HCT116 (cell line): Measurements from ENCODE around the gene CHST15. TPM values are rescaled to one million over a fixed set of nuclear protein-coding genes. Genes with fewer than 3 reads are reported as not detected.

Experiments
- ATAC-seq: fragments of 200-7000 bp; cut with Tn5 transposase; 2 replicates; pipeline ENCODE4 v1.9.1; 2020; ENCODE audit warnings: mild to moderate bottlenecking, moderate library complexity
- BruUV-seq: library from RNA; stranded (reverse); fragments of 400-500 nt; replicated peaks from 2 replicates; lab custom pipeline; 2021; lab: Mats Ljungman, UMichigan
- CTCF ChIA-PET: fragments of 300-600 bp; sonication (Branson Sonifier 250); formaldehyde crosslinking; loops from one replicate; lab custom pipeline; 2021; ENCODE audit warnings: antibody characterized with exemption; lab: Charles Lee
- POLR2A ChIA-PET: fragments of 300-600, 350-600 bp; sonication (Branson Sonifier 250); formaldehyde crosslinking; loops from one replicate; lab custom pipeline; 2021; ENCODE audit warnings: antibody characterized with exemption; lab: Charles Lee
- RAD21 ChIA-PET, 2 experiments: fragments of 300-600 bp; sonication (Branson Sonifier 250); formaldehyde crosslinking; loops; one replicate each; lab custom pipeline; 2023; ENCODE audit warnings: low total read pairs in 2 of 2; ENCODE audit not compliant: uncharacterized antibody in 2 of 2, unreplicated experiment in 2 of 2, low non-redundant PET in 1 of 2; lab: Charles Lee
- DNase-seq: peaks from one replicate; pipeline ENCODE4 v3.0.0-alpha.2; 2010; ENCODE audit warnings: low read depth, low spot score
- H2AFZ ChIP-seq: fragments of 200-600 bp; shearing (Covaris generic), sonication (generic); 2 replicates; pipeline ENCODE4 v1.6.1; 2017; ENCODE audit warnings: low read depth, mixed run types, mixed read lengths, antibody characterized with exemption, low read length; ENCODE audit not compliant: poor library complexity, severe bottlenecking
- H3K27ac ChIP-seq: 2 replicates; pipeline ENCODE4 v1.5.1; 2012; ENCODE audit warnings: low read depth, low read length
- H3K27me3 ChIP-seq: fragments of 200-600 bp; sonication (generic); 2 replicates; pipeline ENCODE4 v1.6.1; 2016; ENCODE audit warnings: mixed run types, low read length, mixed read lengths; ENCODE audit not compliant: insufficient read depth
- H3K36me3 ChIP-seq, 2 experiments: fragments of 200-500 bp in 1 of 2; fragments of 200-600 bp in 1 of 2; sonication (Bioruptor generic) in 1 of 2; sonication (generic) in 1 of 2; 2 replicates each; pipeline versions ENCODE4 v1.5.1 to v1.6.1; 2014 to 2016; ENCODE audit warnings: low read length in 2 of 2, inconsistent platforms in 1 of 2, mixed read lengths in 1 of 2, mixed run types in 1 of 2; ENCODE audit not compliant: insufficient read depth in 2 of 2, control insufficient read depth in 1 of 2
- H3K4me1 ChIP-seq, 2 experiments: fragments of 200-600 bp in 1 of 2; sonication (generic) in 1 of 2; 2 replicates each; pipeline versions ENCODE4 v1.5.1 to v1.6.1; 2012 to 2017; ENCODE audit warnings: low read length in 2 of 2, inconsistent platforms in 1 of 2, mild to moderate bottlenecking in 1 of 2, mixed read lengths in 1 of 2, mixed run types in 1 of 2, moderate library complexity in 1 of 2; ENCODE audit not compliant: insufficient read depth in 2 of 2, control insufficient read depth in 1 of 2
- H3K4me2 ChIP-seq: fragments of 200-600 bp; sonication (generic); 2 replicates; pipeline ENCODE4 v1.6.1; 2017; ENCODE audit warnings: mixed run types, low read length, mixed read lengths
- H3K4me3 ChIP-seq, 2 experiments: fragments of 200-600 bp in 1 of 2; sonication (generic) in 1 of 2; replicated peaks in 1 of 2; 2 replicates each; pipeline ENCODE4 v1.5.1; 2011 to 2016; ENCODE audit warnings: low read length in 2 of 2, control low read depth in 1 of 2, low read depth in 1 of 2, mild to moderate bottlenecking in 1 of 2, mixed read lengths in 1 of 2, mixed run types in 1 of 2
- H3K79me2 ChIP-seq: fragments of 200-600 bp; sonication (generic); 2 replicates; pipeline ENCODE4 v1.6.1; 2017; ENCODE audit warnings: mild to moderate bottlenecking, mixed run types, low read length, moderate library complexity, mixed read lengths; ENCODE audit not compliant: insufficient read depth
- H3K9ac ChIP-seq: fragments of 200-600 bp; sonication (generic); 2 replicates; pipeline ENCODE4 v1.6.1; 2016; ENCODE audit warnings: low read length, mixed read lengths
- H3K9me2 ChIP-seq: fragments of 200-600 bp; sonication (generic), shearing (Covaris generic); 2 replicates; pipeline ENCODE4 v1.6.1; 2017; ENCODE audit warnings: mixed run types, mild to moderate bottlenecking, moderate library complexity; ENCODE audit not compliant: insufficient read depth
- H3K9me3 ChIP-seq, 2 experiments: fragments of 200-500 bp in 1 of 2; fragments of 200-600 bp in 1 of 2; sonication (Bioruptor generic) in 1 of 2; sonication (generic) in 1 of 2; 2 replicates each; pipeline ENCODE4 v1.6.1; 2014 to 2017; ENCODE audit warnings: low read length in 2 of 2, mixed read lengths in 2 of 2, inconsistent platforms in 1 of 2, low read depth in 1 of 2, mild to moderate bottlenecking in 1 of 2, mixed run types in 1 of 2, moderate library complexity in 1 of 2; ENCODE audit not compliant: control insufficient read depth in 1 of 2, insufficient read depth in 1 of 2
- H4K20me1 ChIP-seq: fragments of 200-600 bp; sonication (generic), shearing (Covaris generic); 2 replicates; pipeline ENCODE4 v1.6.1; 2017; ENCODE audit warnings: mixed run types, mild to moderate bottlenecking, moderate library complexity; ENCODE audit not compliant: insufficient read depth
- CBX3 ChIP-seq: IDR thresholded peaks from 2 replicates; pipeline ENCODE4 v1.6.1; 2012; ENCODE audit warnings: low read depth
- CEBPB ChIP-seq: IDR thresholded peaks from 2 replicates; pipeline ENCODE4 v1.6.1; 2012; ENCODE audit warnings: low read depth
- EGR1 ChIP-seq: IDR thresholded peaks from 2 replicates; pipeline ENCODE4 v1.6.1; 2012; ENCODE audit warnings: low read depth
- EZH2 ChIP-seq: fragments of 200-600 bp; sonication (generic); IDR thresholded peaks from 2 replicates; pipeline ENCODE4 v1.6.1; 2017; ENCODE audit warnings: antibody characterized with exemption, mixed run types
- EZH2phosphoT487 ChIP-seq: fragments of 200-600 bp; IDR thresholded peaks from 2 replicates; pipeline ENCODE4 v1.6.1; 2018; ENCODE audit warnings: antibody characterized with exemption, borderline replicate concordance
- JUND ChIP-seq: IDR thresholded peaks from 2 replicates; pipeline ENCODE4 v1.6.1; 2012
- POLR2A ChIP-seq: IDR thresholded peaks from 2 replicates; pipeline ENCODE4 v1.7.0; 2011; ENCODE audit warnings: borderline replicate concordance; ENCODE audit not compliant: insufficient read depth, insufficient read length; ENCODE audit errors: extremely low read depth
- POLR2AphosphoS5 ChIP-seq: IDR thresholded peaks from 2 replicates; pipeline ENCODE4 v1.6.1; 2011; ENCODE audit warnings: mild to moderate bottlenecking, low read depth, low read length, moderate library complexity
- REST ChIP-seq: IDR thresholded peaks from 2 replicates; pipeline ENCODE4 v1.6.1; 2012; ENCODE audit warnings: low read depth
- SP1 ChIP-seq: IDR thresholded peaks from 2 replicates; pipeline ENCODE4 v1.6.1; 2012; ENCODE audit warnings: low read depth
- SRF ChIP-seq: IDR thresholded peaks from 2 replicates; pipeline ENCODE4 v1.6.1; 2012; ENCODE audit warnings: low read depth
- ZBTB33 ChIP-seq: IDR thresholded peaks from 2 replicates; pipeline ENCODE4 v1.6.1; 2011; ENCODE audit warnings: mild to moderate bottlenecking, low read length, moderate library complexity; ENCODE audit not compliant: insufficient replicate concordance; ENCODE audit errors: extremely low read depth
- ZFX ChIP-seq: fragments of 450-650 bp; IDR thresholded peaks from 2 replicates; pipeline ENCODE4 v1.6.1; 2017
- ZNF274 ChIP-seq: fragments of 200-500 bp; sonication (Bioruptor generic); IDR thresholded peaks from 2 replicates; pipeline ENCODE4 v1.6.1; 2014; ENCODE audit warnings: mild to moderate bottlenecking, low read depth, low read length, inconsistent platforms
- intact Hi-C: fragments of 100-400 bp; cut with micrococcal nuclease; formaldehyde crosslinking; loops from 2 replicates; pipeline ENCODE4 v1.10.0; 2022
- total RNA-seq: library from RNA; stranded (reverse); gene quantifications from one replicate; pipeline ENCODE4 v1.2.1, GENCODE V29; 2021; ENCODE audit not compliant: unreplicated experiment

The CHST15 gene
- total RNA-seq, 1 experiment from 2014 or later = 47.2 TPM

- no peak for ATAC-seq
These were observed 6.7 kb upstream of the CHST15 start for GRCh38 chr10:124100124-124100523.

More at GRCh38 chr10:124100124-124100523, 6.7 kb upstream of the CHST15 start:
- Histone ChIP-seq H3K9me2 (no peaks in the 10 kb centered on the region), H3K4me3 (no peak overlapping the region), H2AFZ (no peak overlapping the region), H4K20me1 (no peaks in the 10 kb centered on the region), H3K27ac (no peak overlapping the region), H3K9ac (no peak overlapping the region), H3K27me3 (no peaks in the 10 kb centered on the region), H3K36me3 (no peaks in the 10 kb centered on the region), H3K4me2 (no peak overlapping the region), H3K4me1 (peaks cover 1 to 5% of the 10 kb centered on the region in 2 experiments; a peak in 2 of 4 replicates), H3K9me3 (peaks cover 0 to 8% of the 10 kb centered on the region in 2 experiments; a peak in 1 of 4 replicates), H3K79me2 (no peaks in the 10 kb centered on the region)
- ChIA-PET RAD21 (interaction anchor here in 1 of 2 experiments (0.6 kb wide), 1 partner anchor 19 kb away, joined by 3 read pairs; no protein-coding TSS in a partner anchor), POLR2A (no interaction called here), CTCF (no interaction called here)
- no peak for DNase-seq
- intact Hi-C loops = no loop called here
- BruUV-seq = no TSS peak
- TF ChIP-seq ZFX (no peak), ZBTB33 (no peak), JUND (no peak), EZH2 (no peak), CBX3 (no peak), SP1 (no peak), POLR2AphosphoS5 (no peak), SRF (no peak), REST (no peak), ZNF274 (no peak), EGR1 (no peak), CEBPB (no peak), POLR2A (no peak), EZH2phosphoT487 (no peak)
